Measurements from ENCODE around the gene TMEM106B.

DNA sequence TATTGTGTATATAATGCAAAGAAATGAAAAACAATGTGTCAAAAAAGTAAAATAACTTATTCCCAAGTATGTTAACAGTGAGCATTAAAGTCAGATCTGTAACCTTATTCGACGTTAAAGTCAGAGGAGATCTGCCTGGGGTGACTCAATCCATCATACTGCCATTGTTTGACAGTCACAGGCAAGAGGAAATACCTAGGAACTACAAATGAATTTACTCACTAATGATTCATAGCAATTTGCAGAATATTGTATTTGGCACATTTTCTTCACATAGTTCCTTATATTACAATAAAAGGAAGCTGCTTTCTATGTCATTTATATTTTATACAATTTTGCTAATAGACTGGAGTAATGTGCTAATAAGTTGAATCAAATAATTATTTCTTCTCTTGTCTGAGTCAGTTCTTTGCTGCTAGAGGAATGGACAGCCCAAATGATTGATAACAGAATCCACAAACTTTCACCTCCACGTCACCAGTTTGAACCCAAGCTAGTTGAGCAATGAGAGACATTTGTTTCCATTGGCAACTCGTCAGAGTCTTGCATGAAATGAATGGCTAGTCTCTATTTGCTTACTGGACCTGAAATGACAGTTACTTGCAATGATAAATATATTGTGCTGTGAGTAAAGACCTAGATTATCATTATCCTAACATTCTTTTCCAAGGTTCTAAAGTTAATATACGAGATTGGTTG, 48.5 kb upstream of the TMEM106B start:
- TF ChIP-seq POLR2A (IDR thresholded peaks at IDR 0.05; ENCODE audit: low read depth, low read length) (no peak), POLR2AphosphoS5 (IDR thresholded peaks at IDR 0.05; ENCODE audit: low read depth, low read length) (no peak)

All from GM12892 (cell line).